Measurements from ENCODE around the gene MYBPC2.
A peak's percentile ranks its signal among the peaks of the same experiment; 100 is the strongest.

The MYBPC2 gene

GRCh38 chr19:50505856-50506611 is 73.3 kb downstream of the MYBPC2 start:
- no peak for DNase-seq

GRCh38 chr19:50506700-50507099 is 74.0 kb downstream of the MYBPC2 start:
- no peak for DNase-seq

- no peak for DNase-seq
These were observed 74.7 kb downstream of the MYBPC2 start for GRCh38 chr19:50507376-50507775.

GRCh38 chr19:50508843-50509190 is 76.1 kb downstream of the MYBPC2 start:
- no peak for DNase-seq

GRCh38 chr19:50509366-50509765 is 76.7 kb downstream of the MYBPC2 start:
- no peak for DNase-seq

- no peak for DNase-seq
These were observed 77.5 kb downstream of the MYBPC2 start for GRCh38 chr19:50510121-50510670.

GRCh38 chr19:50510700-50511068 is 78.0 kb downstream of the MYBPC2 start:
- no peak for DNase-seq

GRCh38 chr19:50511069-50511822 is 78.6 kb downstream of the MYBPC2 start, which contains the start of gene JOSD2:
JOSD2 (minus strand) TSS chr19:50511191; CDS start chr19:50510431, 760 bp downstream.
- DNase-seq, result peak; percentile 99

- no peak for DNase-seq
These were observed 79.7 kb downstream of the MYBPC2 start for GRCh38 chr19:50512112-50512998.

- no peak for DNase-seq
These were observed 80.5 kb downstream of the MYBPC2 start for GRCh38 chr19:50512999-50513745.

GRCh38 chr19:50513746-50514345 is 81.2 kb downstream of the MYBPC2 start, which contains the start of gene ASPDH:
ASPDH (minus strand) TSS chr19:50513913; CDS start chr19:50513823, 90 bp downstream.
- peak; percentile 36 for DNase-seq

- DNase-seq, result peak; percentile 80
These were observed 81.9 kb downstream of the MYBPC2 start for GRCh38 chr19:50514346-50515167.

- no peak for DNase-seq
These were observed 82.5 kb downstream of the MYBPC2 start for GRCh38 chr19:50515168-50515561.
